T-helper 17 cell (primary cell): ENCODE measurements around the gene MFSD2B. TPM values are rescaled to one million over a fixed set of nuclear protein-coding genes. Genes with fewer than 3 reads are reported as not detected.
"Not testable (repeated sequence)": the region's sequence is repeated elsewhere in the genome, so short reads cannot be mapped to it uniquely, and the experiment has no call there.

Experiments used
- ATAC-seq: fragments of 150-1000 bp; cut with Tn5 transposase; 2 replicates; pipeline ENCODE4 v1.10.0; 2021; ENCODE audit warnings: mild to moderate bottlenecking, moderate library complexity
- DNase-seq, 3 donors: peaks; one replicate each; pipeline versions ENCODE4 v3.0.0 to v3.0.0-alpha.2; 2020 to 2021
- H3K9me3 ChIP-seq: one replicate; pipeline ENCODE4 v1.7.0; 2013; ENCODE audit warnings: low read length, mild to moderate bottlenecking; ENCODE audit not compliant: control insufficient read depth, poor library complexity, severe bottlenecking
- H3K27ac Mint-ChIP-seq: one replicate; pipeline ENCODE4 v1.8.0; 2022; ENCODE audit warnings: mild to moderate bottlenecking, moderate library complexity, mixed read lengths
- H3K27me3 Mint-ChIP-seq: one replicate; pipeline ENCODE4 v1.8.0; 2022; ENCODE audit warnings: mixed read lengths
- H3K36me3 Mint-ChIP-seq: one replicate; pipeline ENCODE4 v1.8.0; 2022; ENCODE audit warnings: low read depth, mixed read lengths
- H3K4me1 Mint-ChIP-seq: one replicate; pipeline ENCODE4 v1.8.0; 2022; ENCODE audit warnings: mild to moderate bottlenecking, mixed read lengths
- H3K4me3 Mint-ChIP-seq: one replicate; pipeline ENCODE4 v1.8.0; 2022; ENCODE audit warnings: mild to moderate bottlenecking, moderate library complexity, mixed read lengths
- total RNA-seq, 4 donors: library from RNA in 2 of 4; stranded (reverse) in 2 of 4; gene quantifications; one replicate each; pipeline ENCODE4 v1.2.3 and lab custom pipeline; 2022 to 2026

Gene MFSD2B
- total RNA-seq, 2 donors from 2014 or later, result 0.27 to 4.9 TPM

DNA sequence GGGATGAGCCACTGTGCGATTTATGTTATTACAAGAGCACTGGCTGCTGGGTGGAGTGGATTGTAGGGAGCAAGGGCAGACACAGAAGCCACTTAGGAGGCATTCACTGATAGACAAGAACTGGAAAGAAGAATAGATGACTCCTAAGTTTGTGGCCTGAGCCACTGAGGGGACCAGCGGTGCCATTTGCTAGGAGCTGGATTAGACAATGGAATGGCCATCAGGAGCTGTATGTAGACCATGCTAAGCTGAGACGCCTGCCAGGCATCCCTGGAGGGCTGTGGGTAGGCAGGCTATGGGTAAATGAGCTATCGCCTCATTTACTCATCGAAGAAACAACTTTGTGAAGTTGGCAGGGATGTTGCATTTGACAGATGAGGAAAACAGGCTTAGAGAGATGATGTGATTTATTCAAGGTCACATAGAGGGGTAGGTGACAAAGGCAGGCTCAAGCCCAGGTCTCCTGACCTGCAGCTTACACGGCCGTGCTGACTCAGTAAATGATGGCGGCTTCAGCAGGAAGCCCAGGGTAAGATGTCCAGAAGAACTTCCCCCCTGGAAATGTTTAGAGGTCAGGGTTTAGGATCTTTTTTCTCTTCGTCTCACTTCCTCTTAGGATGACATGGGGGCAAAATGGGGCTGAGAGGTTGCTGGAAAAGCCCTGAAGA, 2.8 kb downstream of the MFSD2B start:
- no peak for ATAC-seq
- no peak for DNase-seq
- Mint-ChIP-seq H3K4me3 (no peak overlapping the region), H3K27me3 (peaks cover 39% of the 10 kb centered on the region), H3K36me3 (peaks cover 8% of the 10 kb centered on the region), H3K4me1 (peaks cover 2% of the 10 kb centered on the region), H3K27ac (no peak overlapping the region)
- no peaks in the 10 kb centered on the region for H3K9me3 ChIP-seq

DNA sequence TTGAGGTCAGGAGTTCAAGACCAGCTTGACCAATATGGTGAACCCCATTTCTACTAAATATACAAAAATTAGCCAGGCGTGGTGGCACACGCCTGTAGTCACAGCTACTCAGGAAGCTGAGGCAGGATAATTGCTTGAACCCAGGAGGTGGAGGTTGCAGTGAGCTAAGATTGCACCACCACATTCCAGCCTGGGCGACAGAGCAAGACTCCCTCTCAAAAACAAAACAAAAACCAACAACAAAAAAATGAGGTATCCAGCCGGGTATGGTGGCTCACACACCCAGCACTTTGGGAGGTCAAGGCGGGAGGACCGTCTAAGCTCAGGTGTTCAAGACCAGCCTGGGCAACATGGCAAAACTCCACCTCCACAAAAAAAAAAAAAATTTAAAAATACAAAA, 5.0 kb downstream of the MFSD2B start:
- H3K4me1 Mint-ChIP-seq, H3K4me3 Mint-ChIP-seq, ATAC-seq, DNase-seq, H3K9me3 ChIP-seq, H3K27ac Mint-ChIP-seq, H3K36me3 Mint-ChIP-seq: not testable (repeated sequence)
- peaks cover 27% of the 10 kb centered on the region for H3K27me3 Mint-ChIP-seq

DNA sequence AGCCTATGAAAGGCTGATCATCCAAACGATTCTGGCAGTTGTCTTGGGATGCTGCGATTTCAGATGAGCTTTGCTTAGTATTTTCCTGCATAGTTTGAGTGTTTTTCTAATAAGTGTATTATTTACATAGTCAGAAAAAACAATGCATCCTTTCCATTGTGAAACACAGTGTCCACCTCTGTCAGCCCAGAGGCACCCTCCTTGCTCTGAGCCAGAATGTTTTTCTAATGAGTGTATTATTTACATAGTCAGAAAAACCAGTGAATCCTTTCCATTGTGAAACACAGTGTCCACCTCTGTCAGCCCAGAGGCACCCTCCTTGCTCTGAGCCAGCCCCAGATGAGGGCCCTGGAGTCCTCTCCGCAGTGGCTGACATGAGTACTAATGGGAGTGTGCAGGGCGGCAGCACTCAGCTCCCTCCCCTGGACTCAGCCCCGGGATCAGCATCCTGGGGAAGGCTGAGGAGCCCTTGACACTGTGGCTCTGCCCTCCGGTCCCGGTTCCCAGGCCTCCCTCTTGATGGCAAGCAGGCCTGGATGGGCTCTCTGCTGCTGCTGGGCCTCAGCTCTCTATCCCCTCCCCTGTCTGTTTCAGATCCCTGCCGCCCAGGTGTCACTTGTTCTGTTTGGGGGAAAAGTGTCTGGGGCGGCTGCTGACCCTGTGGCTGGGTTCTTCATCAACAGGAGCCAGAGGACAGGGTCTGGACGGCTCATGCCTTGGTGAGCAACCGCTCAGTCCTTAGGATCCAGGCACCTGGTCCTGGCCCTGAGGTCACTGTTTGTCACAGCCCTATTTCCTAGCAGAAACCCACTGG, 5.9 kb downstream of the MFSD2B start:
- Mint-ChIP-seq H3K27ac (no peak overlapping the region), H3K27me3 (peaks cover 26% of the 10 kb centered on the region), H3K4me1 (peaks cover 3% of the 10 kb centered on the region), H3K36me3 (peaks cover 8% of the 10 kb centered on the region), H3K4me3 (no peak overlapping the region)
- ATAC-seq (no peak), DNase-seq (no peak)
- no peaks in the 10 kb centered on the region for H3K9me3 ChIP-seq

DNA sequence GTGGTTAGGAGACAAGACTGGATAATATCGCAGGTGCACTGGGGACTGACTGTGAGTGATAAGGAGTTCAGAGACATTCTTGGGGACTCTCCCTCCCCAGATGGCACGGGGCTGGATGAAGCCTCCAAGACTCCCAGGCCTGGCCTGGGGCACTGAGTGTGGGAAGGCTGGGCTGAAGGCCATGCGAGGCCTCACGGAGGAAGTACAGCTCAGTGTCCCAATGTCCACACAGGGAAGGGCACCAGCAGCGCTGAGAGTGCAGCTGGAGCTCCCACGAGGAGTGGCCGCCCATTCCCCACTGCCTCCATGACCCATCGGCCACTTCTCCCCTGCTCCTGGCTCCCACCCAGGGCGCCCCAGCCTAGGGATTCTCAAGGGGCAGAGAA, 6.5 kb downstream of the MFSD2B start:
- Mint-ChIP-seq H3K4me1 (peaks cover 3% of the 10 kb centered on the region), H3K4me3 (no peak overlapping the region), H3K27me3 (peaks cover 20% of the 10 kb centered on the region), H3K27ac (no peak overlapping the region), H3K36me3 (peaks cover 8% of the 10 kb centered on the region)
- DNase-seq, result no peak
- no peaks in the 10 kb centered on the region for H3K9me3 ChIP-seq
- ATAC-seq, result no peak

DNA sequence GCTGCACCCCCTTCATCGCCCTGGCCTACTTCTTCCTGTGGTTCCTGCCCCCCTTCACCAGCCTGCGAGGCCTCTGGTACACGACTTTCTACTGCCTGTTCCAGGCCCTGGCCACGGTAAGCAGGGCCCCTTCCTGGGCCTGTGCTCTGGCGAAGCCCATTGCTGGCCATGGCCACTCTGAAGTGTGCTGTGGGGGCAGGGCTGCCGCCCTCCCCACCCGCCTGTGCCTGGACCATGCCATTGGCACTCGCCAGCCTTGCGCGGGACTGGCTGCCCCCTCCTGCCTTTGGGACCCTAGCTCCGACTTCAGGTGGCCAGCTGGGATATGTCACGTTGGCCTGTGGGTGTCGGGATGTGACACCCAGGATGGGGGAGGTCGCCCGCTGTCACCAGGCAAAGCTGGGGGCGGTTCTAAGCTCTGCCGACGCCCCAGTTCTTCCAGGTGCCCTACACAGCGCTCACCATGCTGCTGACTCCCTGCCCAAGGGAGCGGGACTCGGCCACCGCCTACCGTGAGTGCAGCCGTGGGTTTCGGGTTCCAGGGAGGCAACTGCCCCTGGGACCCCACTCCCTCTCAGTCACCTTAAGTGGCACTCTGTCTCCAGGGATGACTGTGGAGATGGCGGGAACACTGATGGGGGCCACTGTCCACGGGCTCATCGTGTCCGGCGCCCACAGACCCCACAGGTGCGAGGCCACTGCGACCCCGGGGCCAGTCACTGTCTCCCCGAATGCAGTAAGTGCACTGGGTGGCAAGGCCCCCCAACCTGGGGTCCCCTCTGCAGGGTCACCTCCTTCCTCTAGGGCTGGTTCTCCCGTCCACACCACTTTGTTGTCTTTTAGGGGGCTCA, 7.2 kb downstream of the MFSD2B start:
- Mint-ChIP-seq H3K27ac (no peak overlapping the region), H3K4me3 (no peak overlapping the region), H3K27me3 (peaks cover 13% of the 10 kb centered on the region), H3K4me1 (peaks cover 3% of the 10 kb centered on the region), H3K36me3 (peaks cover 4% of the 10 kb centered on the region)
- H3K9me3 ChIP-seq, result no peaks in the 10 kb centered on the region
- no peak for DNase-seq
- no peak for ATAC-seq

DNA sequence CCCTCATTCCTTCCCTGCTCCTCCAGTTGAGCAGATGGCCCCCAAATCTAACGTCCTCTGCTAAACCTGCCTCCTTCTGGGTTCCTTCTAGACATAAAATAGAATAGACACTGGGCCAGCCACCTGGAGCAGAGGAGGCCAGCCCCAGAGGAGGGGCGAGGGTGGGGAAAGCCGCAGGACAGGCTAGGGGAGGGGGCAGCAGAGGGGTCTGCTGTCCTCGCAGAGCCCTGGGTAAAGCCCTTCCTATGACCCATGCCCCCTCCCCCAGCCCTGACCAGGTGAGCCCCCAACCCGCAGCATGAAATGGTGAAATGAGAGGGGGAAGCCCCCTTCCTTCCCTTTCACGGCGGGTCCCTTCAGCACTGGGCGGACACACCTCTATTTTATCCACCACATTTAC, 7.8 kb downstream of the MFSD2B start:
- no peak overlapping the region for H3K27ac Mint-ChIP-seq
- H3K4me1 Mint-ChIP-seq, result peaks cover 3% of the 10 kb centered on the region
- no peaks in the 10 kb centered on the region for H3K9me3 ChIP-seq
- ATAC-seq, result no peak
- peaks cover 7% of the 10 kb centered on the region for H3K27me3 Mint-ChIP-seq
- H3K4me3 Mint-ChIP-seq, result no peak overlapping the region
- peaks cover under 1% of the 10 kb centered on the region for H3K36me3 Mint-ChIP-seq
- no peak for DNase-seq

DNA sequence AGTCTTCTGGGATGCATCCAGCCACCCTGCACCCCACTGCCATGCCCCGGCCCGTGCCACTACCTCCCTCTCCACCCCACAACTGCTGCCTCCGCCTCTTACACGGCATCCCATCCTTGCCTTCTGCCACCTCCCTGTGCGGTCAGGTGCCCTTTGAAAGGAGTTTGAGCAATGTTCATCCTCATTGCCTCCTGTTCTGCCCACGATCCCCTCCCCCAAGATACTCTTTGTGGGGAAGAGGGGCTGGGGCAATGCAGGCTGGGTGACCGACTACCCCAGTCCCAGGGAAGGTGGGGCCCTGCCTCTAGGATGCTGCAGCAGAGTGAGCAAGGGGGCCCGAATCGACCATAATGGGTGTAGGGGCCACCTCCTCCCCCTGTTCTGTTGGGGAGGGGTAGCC, 8.4 kb downstream of the MFSD2B start:
- Mint-ChIP-seq H3K36me3 (peaks cover 5% of the 10 kb centered on the region), H3K27me3 (peaks cover 2% of the 10 kb centered on the region), H3K4me3 (no peak overlapping the region), H3K27ac (no peak overlapping the region), H3K4me1 (peaks cover 3% of the 10 kb centered on the region)
- no peak for ATAC-seq
- no peaks in the 10 kb centered on the region for H3K9me3 ChIP-seq
- no peak for DNase-seq

DNA sequence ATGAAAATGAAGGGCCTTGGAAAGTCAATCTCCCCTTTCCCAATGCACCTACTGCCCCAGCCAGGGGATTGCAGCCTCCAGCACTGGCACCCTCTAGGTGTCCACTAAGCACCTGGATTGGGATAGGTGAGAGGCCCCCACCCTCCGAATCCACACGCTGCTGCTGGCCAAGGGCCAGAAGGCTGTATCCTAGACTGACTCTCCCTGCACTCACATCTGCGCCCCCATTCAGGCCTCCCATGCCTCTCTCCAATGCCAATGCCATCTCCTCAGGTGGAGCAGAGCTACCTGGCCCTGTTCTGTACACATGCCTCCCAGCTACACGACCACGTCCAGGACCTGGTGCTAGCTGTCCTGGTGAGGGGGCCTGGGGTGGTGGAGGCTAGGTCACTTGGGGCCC, 9.8 kb downstream of the MFSD2B start:
- ATAC-seq (no peak), DNase-seq (no peak)
- Mint-ChIP-seq H3K36me3 (peaks cover 11% of the 10 kb centered on the region), H3K4me3 (no peak overlapping the region), H3K4me1 (peaks cover 3% of the 10 kb centered on the region), H3K27me3 (no peaks in the 10 kb centered on the region), H3K27ac (no peak overlapping the region)
- no peaks in the 10 kb centered on the region for H3K9me3 ChIP-seq

DNA sequence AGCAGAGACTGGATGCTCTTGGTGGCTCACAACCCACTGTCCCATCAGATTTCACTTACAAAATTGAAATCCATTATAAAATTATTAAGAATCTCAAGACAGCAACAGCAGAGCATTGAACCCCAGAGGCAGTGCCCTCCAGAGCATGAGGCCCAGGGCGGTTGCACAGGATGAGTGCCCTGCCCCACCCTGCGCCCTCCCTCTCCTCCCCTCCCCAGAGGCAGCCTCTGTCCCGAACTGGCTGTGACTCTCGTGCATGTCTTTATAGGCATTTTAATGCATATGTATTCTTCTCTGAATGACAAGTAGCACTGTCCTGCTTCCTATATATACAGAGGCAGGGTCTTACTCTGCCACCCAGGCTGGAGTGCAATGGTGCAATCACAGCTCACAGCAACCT, 10.4 kb downstream of the MFSD2B start:
- Mint-ChIP-seq H3K4me3 (no peak overlapping the region), H3K27me3 (no peaks in the 10 kb centered on the region), H3K27ac (no peak overlapping the region), H3K4me1 (peaks cover 3% of the 10 kb centered on the region), H3K36me3 (peaks cover 12% of the 10 kb centered on the region)
- H3K9me3 ChIP-seq, result no peaks in the 10 kb centered on the region
- ATAC-seq (no peak), DNase-seq (no peak)

DNA sequence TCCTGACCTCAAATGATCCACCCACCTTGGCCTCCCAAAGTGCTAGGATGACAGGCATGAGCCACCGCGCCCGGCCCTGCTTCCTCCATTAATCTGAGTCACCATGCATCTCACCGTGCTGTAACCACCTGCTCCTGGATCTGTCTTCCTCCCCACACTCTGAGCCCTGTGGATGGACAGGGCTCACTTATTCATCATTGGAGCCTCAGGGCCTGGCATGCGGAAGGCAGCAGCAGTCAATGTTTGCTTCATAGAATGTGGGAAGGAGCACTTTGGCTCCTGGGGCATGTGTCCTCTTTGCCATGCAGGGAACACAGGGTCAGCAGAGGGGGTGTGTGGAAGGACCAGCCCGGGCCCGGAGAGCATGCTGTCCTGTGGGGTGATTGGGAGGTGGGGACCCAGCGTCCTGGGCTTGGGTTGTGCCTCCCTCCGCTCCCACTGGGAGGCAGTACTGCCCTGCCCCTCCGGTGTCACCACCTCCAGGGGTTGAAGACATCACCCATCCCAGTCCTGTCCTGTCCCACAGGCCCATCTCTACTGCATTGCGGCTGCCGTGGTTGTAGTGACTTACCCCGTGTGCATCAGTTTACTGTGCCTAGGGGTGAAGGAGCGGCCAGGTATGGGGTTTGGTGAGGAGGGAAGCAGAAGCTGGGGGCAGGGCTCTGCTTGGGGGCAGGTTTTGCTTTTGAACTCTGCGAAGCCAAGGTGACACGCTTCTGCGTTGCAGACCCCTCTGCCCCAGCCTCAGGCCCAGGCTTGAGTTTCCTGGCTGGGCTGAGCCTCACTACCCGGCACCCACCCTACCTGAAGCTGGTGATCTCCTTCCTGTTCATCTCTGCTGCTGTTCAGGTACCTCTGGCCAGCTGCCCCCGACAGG, 11.5 kb downstream of the MFSD2B start:
- no peaks in the 10 kb centered on the region for H3K9me3 ChIP-seq
- Mint-ChIP-seq H3K4me1 (peaks cover 3% of the 10 kb centered on the region), H3K4me3 (no peak overlapping the region), H3K27ac (peak overlapping the region; percentile 59), H3K36me3 (peaks cover 12% of the 10 kb centered on the region), H3K27me3 (no peaks in the 10 kb centered on the region)
- DNase-seq (no peak), ATAC-seq (peak; percentile 40)

DNA sequence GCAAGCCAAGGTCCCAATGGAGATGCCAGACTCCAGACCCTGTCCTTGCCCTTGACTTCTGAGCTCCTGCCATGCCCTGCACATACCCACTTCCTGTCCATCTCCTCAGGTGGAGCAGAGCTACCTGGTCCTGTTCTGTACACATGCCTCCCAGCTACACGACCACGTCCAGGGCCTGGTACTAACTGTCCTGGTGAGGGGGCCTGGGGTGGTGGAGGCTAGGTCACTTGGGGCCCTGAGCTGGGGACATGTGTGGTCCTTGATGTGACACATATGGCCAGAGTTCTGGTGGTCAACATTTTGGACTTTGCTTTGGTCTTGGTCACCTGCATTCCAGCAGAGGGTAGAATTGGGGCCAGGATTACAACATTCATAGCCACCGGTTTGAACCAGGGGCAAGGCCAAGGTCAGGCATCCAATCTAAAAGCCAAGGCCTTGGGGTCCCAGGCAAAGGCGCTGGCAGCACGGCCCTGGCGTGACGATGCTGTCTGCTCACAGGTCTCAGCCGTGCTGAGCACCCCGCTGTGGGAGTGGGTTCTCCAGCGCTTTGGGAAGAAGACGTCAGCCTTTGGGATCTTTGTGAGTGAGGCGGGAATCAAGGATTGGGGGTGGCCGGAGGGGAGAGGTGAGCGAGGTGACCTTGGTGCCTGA, 12.6 kb downstream of the MFSD2B start:
- no peaks in the 10 kb centered on the region for H3K9me3 ChIP-seq
- Mint-ChIP-seq H3K4me1 (peaks cover 3% of the 10 kb centered on the region), H3K36me3 (peaks cover 12% of the 10 kb centered on the region), H3K27me3 (no peaks in the 10 kb centered on the region), H3K4me3 (no peak overlapping the region), H3K27ac (no peak overlapping the region)
- ATAC-seq (no peak), DNase-seq (no peak)

DNA sequence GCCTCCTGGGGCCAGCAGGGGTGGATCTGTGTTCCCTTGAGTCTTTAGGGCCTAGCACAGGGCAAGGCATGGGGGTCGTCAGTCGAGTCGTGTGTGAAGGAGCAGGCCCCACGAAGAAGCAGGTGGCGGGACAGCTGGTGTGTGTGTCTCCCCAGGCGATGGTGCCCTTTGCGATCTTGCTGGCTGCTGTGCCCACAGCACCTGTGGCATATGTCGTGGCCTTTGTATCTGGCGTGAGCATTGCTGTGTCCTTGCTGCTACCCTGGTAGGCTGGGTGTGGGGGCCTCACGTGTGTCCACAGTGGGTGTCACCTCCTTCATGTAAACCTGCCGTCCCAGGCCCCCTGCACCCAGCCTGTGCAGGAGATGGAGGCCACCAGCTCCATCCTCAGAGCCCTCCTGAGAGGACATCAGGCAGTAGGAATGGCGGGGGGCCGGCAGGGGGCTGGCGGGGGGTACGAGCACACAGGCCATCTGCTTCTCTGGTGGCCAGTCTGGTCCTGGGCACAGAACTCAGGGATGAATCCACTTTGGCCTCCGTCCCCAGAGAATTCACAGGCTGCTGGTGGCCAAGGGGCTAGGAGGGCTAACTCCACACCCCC, 13.2 kb downstream of the MFSD2B start:
- no peak for ATAC-seq
- DNase-seq, result no peak
- no peaks in the 10 kb centered on the region for H3K9me3 ChIP-seq
- Mint-ChIP-seq H3K4me1 (peaks cover 1% of the 10 kb centered on the region), H3K27ac (no peak overlapping the region), H3K4me3 (no peak overlapping the region), H3K27me3 (no peaks in the 10 kb centered on the region), H3K36me3 (peaks cover 12% of the 10 kb centered on the region)
